Measurements from ENCODE around the gene GDAP2.
"Not testable (repeated sequence)": the region's sequence is repeated elsewhere in the genome, so short reads cannot be mapped to it uniquely, and the experiment has no call there.

Gene GDAP2

GRCh38 chr1:117932576-117932975 lies 3.2 kb upstream of the GDAP2 start:
- H3K4me3 ChIP-seq (ENCODE audit: low read depth, low read length): no peak overlapping the region

GRCh38 chr1:117930484-117930883 lies 1.1 kb upstream of the GDAP2 start:
- Histone ChIP-seq H3K4me3 (ENCODE audit: low read depth, low read length) (peak overlapping the region; percentile 99), H3K36me3 (peaks cover 24% of the 10 kb centered on the region), H3K4me1 (no peaks in the 10 kb centered on the region), H3K9me3 (no peaks in the 10 kb centered on the region), H3K27me3 (no peaks in the 10 kb centered on the region)
- no peak for DNase-seq
- no peak for TF ChIP-seq CTCF (IDR thresholded peaks at IDR 0.05; ENCODE audit: low read depth, low read length)

More at GRCh38 chr1:117932576-117932975, 3.2 kb upstream of the GDAP2 start:
- Histone ChIP-seq H3K27me3 (no peaks in the 10 kb centered on the region), H3K4me1 (no peaks in the 10 kb centered on the region), H3K36me3 (peaks cover 45% of the 10 kb centered on the region), H3K9me3 (no peaks in the 10 kb centered on the region)
- DNase-seq: no peak
- TF ChIP-seq CTCF (IDR thresholded peaks at IDR 0.05; ENCODE audit: low read depth, low read length): no peak

- TF ChIP-seq CTCF (IDR thresholded peaks at IDR 0.05; ENCODE audit: low read depth, low read length): no peak
- peak overlapping the region; percentile 99 for H3K4me3 ChIP-seq (ENCODE audit: low read depth, low read length)
- DNase-seq: no peak
- H3K36me3 ChIP-seq: peaks cover 22% of the 10 kb centered on the region
- no peaks in the 10 kb centered on the region for H3K27me3 ChIP-seq
- no peaks in the 10 kb centered on the region for H3K4me1 ChIP-seq
- no peaks in the 10 kb centered on the region for H3K9me3 ChIP-seq
Measured at GRCh38 chr1:117930173-117930447, 689 bp upstream of the GDAP2 start.

GRCh38 chr1:117928881-117929342 lies 509 bp downstream of the GDAP2 start:
- TF ChIP-seq CTCF (IDR thresholded peaks at IDR 0.05; ENCODE audit: low read depth, low read length): peak; percentile 45
- Histone ChIP-seq H3K4me3 (ENCODE audit: low read depth, low read length) (peak overlapping the region; percentile 99), H3K36me3 (peaks cover 10% of the 10 kb centered on the region), H3K9me3 (no peaks in the 10 kb centered on the region), H3K4me1 (no peaks in the 10 kb centered on the region), H3K27me3 (no peaks in the 10 kb centered on the region)
- DNase-seq: peak; percentile 62

GRCh38 chr1:117925981-117926380 lies 3.4 kb downstream of the GDAP2 start:
- no peak overlapping the region for H3K4me3 ChIP-seq (ENCODE audit: low read depth, low read length)
- no peak for TF ChIP-seq CTCF (IDR thresholded peaks at IDR 0.05; ENCODE audit: low read depth, low read length)
- H3K36me3 ChIP-seq: no peaks in the 10 kb centered on the region
- no peak for DNase-seq
- no peaks in the 10 kb centered on the region for H3K4me1 ChIP-seq
- H3K27me3 ChIP-seq: no peaks in the 10 kb centered on the region
- no peaks in the 10 kb centered on the region for H3K9me3 ChIP-seq

- H3K4me3 ChIP-seq (ENCODE audit: low read depth, low read length); H3K4me1 ChIP-seq; DNase-seq; H3K27me3 ChIP-seq; H3K9me3 ChIP-seq: not testable (repeated sequence)
- H3K36me3 ChIP-seq: peaks cover 15% of the 10 kb centered on the region
Measured at GRCh38 chr1:117922717-117923116, 6.7 kb downstream of the GDAP2 start.

GRCh38 chr1:117921991-117922390 lies 7.4 kb downstream of the GDAP2 start:
- H3K9me3 ChIP-seq: no peaks in the 10 kb centered on the region
- no peak overlapping the region for H3K4me3 ChIP-seq (ENCODE audit: low read depth, low read length)
- peaks cover 15% of the 10 kb centered on the region for H3K36me3 ChIP-seq
- no peaks in the 10 kb centered on the region for H3K27me3 ChIP-seq
- no peaks in the 10 kb centered on the region for H3K4me1 ChIP-seq
- TF ChIP-seq CTCF (IDR thresholded peaks at IDR 0.05; ENCODE audit: low read depth, low read length): no peak
- DNase-seq: no peak

All from BE2C (cell line).